ENCODE measurements around the gene SUPT16H. TPM values are rescaled to one million over a fixed set of nuclear protein-coding genes. Genes with fewer than 3 reads are reported as not detected.
A peak's percentile ranks its signal among the peaks of the same experiment; 100 is the strongest.
"Not testable (repeated sequence)": the region's sequence is repeated elsewhere in the genome, so short reads cannot be mapped to it uniquely, and the experiment has no call there.

SUPT16H gene
- total and polyA plus RNA-seq, 9 donors, result 41.3 to 75.6 (median 64.2) TPM

GRCh38 chr14:21308132-21308478 lies 75.7 kb downstream of the SUPT16H start:
- Histone ChIP-seq H3K27ac (no peak overlapping the region), H3K36me3 (no peaks in the 10 kb centered on the region), H3K9me3 (no peaks in the 10 kb centered on the region), H3K27me3 (no peaks in the 10 kb centered on the region), H3K4me1 (ENCODE audit: insufficient read depth) (no peaks in the 10 kb centered on the region), H3K4me3 (peak overlapping the region; percentile 2)
- TF ChIP-seq POLR2A (IDR thresholded peaks at IDR 0.05) (no peak), CTCF (IDR thresholded peaks at IDR 0.05) (no peak), EP300 (IDR thresholded peaks at IDR 0.05) (no peak)
- intact Hi-C loops (cut with DNase I), result no loop called here
- DNase-seq, result no peak

DNA sequence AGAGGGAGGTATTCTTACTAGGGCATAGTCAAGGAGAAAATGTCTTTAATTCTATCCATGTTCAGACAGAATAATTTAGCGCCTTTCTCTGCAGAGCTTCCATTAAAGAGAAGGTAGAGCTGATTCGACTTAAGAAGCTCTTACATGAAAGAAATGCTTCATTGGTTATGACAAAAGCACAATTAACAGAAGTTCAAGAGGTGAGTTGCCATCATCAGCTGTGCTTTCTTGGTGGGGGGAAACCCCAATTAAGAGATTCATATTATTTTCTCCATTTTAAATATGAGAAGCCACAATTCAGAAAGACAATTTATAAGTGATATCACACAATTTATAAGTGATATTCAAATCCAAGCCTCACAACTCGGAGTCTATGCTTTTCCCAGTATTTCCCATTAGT lies 76.2 kb downstream of the SUPT16H start:
- WGBS, 3 donors, result 79 to 84% (median 79%) methylated on average over 3 of the region's 3 CpGs
- H3K27ac ChIP-seq, result no peak overlapping the region
- intact Hi-C loops (cut with DNase I), result no loop called here

GRCh38 chr14:21302836-21303140 lies 81.0 kb downstream of the SUPT16H start:
- H3K9me3 ChIP-seq; H3K4me3 ChIP-seq; intact Hi-C loops (cut with DNase I); H3K4me1 ChIP-seq (ENCODE audit: insufficient read depth); H3K27me3 ChIP-seq; H3K27ac ChIP-seq; DNase-seq; H3K36me3 ChIP-seq: not testable (repeated sequence)
- WGBS, 3 donors, result 84 to 90% (median 87%) methylated on average over 2 of the region's 2 CpGs

More for the DNA sequence above, 76.2 kb downstream of the SUPT16H start:
- no peak overlapping the region for H3K4me3 ChIP-seq
- H3K9me3 ChIP-seq, result no peaks in the 10 kb centered on the region
- no peaks in the 10 kb centered on the region for H3K4me1 ChIP-seq (ENCODE audit: insufficient read depth)
- H3K27me3 ChIP-seq, result no peaks in the 10 kb centered on the region
- H3K36me3 ChIP-seq, result no peaks in the 10 kb centered on the region
- no peak for DNase-seq
- TF ChIP-seq EP300 (IDR thresholded peaks at IDR 0.05) (no peak), POLR2A (IDR thresholded peaks at IDR 0.05) (no peak)

DNA sequence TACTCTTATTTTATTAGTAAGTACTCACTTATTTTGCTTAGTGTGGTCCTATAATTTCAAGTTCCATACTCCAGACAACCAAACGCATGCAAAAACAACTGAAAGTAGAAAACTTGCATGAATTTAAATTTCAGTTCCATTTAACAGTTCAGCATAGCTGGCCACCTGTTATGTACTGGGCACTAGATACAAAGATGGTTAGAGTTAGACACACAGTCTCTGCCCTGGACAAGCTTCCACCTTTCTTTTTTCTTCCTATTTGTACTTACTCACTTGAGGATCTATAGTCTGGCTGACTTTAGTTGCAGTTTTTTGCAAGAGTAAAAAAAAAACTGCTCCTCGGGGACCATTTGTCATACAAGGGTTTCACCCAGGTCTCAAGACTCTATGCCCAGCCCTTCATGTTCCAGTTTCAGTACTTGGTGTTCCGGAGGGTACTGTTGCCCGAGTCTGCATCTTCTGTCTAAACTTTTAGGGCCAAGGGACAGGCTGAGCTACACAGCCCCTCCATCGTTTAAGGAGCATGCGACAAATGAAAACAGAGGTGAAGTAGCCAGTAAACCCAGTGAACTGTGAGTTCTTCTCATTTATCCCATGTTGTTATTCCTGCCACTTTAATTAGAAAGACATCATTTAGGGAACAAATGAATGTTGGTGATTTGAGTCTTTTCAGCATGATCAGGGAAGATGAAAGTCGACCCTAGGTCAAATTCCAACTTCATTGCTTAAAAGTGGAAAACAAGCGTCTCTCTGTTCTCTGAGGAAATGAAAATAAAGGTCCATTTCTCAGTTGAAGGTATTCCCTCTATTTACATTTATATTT lies 81.6 kb downstream of the SUPT16H start:
- TF ChIP-seq EP300 (IDR thresholded peaks at IDR 0.05), result no peak
- no peak for TF ChIP-seq CTCF (IDR thresholded peaks at IDR 0.05)
- TF ChIP-seq POLR2A (IDR thresholded peaks at IDR 0.05), result no peak
- no peaks in the 10 kb centered on the region for H3K27me3 ChIP-seq
- intact Hi-C loops (cut with DNase I), result no loop called here
- H3K27ac ChIP-seq, result no peak overlapping the region
- no peak overlapping the region for H3K4me3 ChIP-seq
- no peaks in the 10 kb centered on the region for H3K36me3 ChIP-seq
- H3K4me1 ChIP-seq (ENCODE audit: insufficient read depth), result no peaks in the 10 kb centered on the region
- DNase-seq, result no peak
- H3K9me3 ChIP-seq, result no peaks in the 10 kb centered on the region
- 72 to 79% (median 73%) methylated on average over 8 of the region's 8 CpGs for WGBS, 3 donors

Small RNA genes within 50 kb of the gene (small RNA-seq; reads per million reads assigned to genes)
- gene RN7SL650P (not detected), gene SNORD8 (6,527 reads per million, percentile 99 among the genes with 10 or more reads in this experiment), gene SNORD9 (17.4 reads per million, percentile 86 among the genes with 10 or more reads in this experiment)

Other genes starting within 250 kb of the SUPT16H start
- gene OR5AU1, start 228.0 kb downstream of the SUPT16H start, total RNA-seq, result not detected
- not detected for gene OR5AU1, start 228.0 kb downstream of the SUPT16H start, polyA plus RNA-seq
- 100 to 1,000 TPM; 427 to 633 (median 479) TPM for gene HNRNPC, start 114.6 kb downstream of the SUPT16H start, total RNA-seq
- 100 to 1,000 TPM; 626 to 913 TPM for gene HNRNPC, start 114.6 kb downstream of the SUPT16H start, polyA plus RNA-seq
- gene RPGRIP1, start 103.9 kb downstream of the SUPT16H start, total RNA-seq, result under 1 TPM in 2 of 7 donors, not detected in 5; 0.34 to 0.42 TPM
- under 1 TPM; 0.15 to 0.28 TPM for gene RPGRIP1, start 103.9 kb downstream of the SUPT16H start, polyA plus RNA-seq
- gene CHD8, start 72.1 kb upstream of the SUPT16H start, total RNA-seq, result 10 to 100 TPM; 36.0 to 79.3 (median 66.9) TPM
- 10 to 100 TPM; 27.1 to 56.6 TPM for gene CHD8, start 72.1 kb upstream of the SUPT16H start, polyA plus RNA-seq
- gene RAB2B, start 92.9 kb upstream of the SUPT16H start, total RNA-seq, result 10 to 100 TPM; 18.4 to 28.7 (median 25.0) TPM
- 10 to 100 TPM; 15.8 to 53.7 TPM for gene RAB2B, start 92.9 kb upstream of the SUPT16H start, polyA plus RNA-seq
- 10 to 100 TPM; 22.7 to 75.3 (median 64.4) TPM for gene TOX4, start 93.2 kb upstream of the SUPT16H start, total RNA-seq
- 10 to 100 TPM; 21.8 to 73.8 TPM for gene TOX4, start 93.2 kb upstream of the SUPT16H start, polyA plus RNA-seq
- 10 to 100 TPM; 40.4 to 61.5 (median 44.7) TPM for gene METTL3, start 127.3 kb upstream of the SUPT16H start, total RNA-seq
- gene METTL3, start 127.3 kb upstream of the SUPT16H start, polyA plus RNA-seq, result 10 to 100 TPM; 36.3 to 37.0 TPM
- 10 to 100 TPM; 11.9 to 38.8 (median 22.8) TPM for gene SALL2, start 142.3 kb upstream of the SUPT16H start, total RNA-seq
- gene SALL2, start 142.3 kb upstream of the SUPT16H start, polyA plus RNA-seq, result 10 to 100 TPM; 25.9 to 32.7 TPM
- not detected for gene OR10G3, start 196.1 kb upstream of the SUPT16H start, total RNA-seq
- gene OR10G3, start 196.1 kb upstream of the SUPT16H start, polyA plus RNA-seq, result not detected

All from ovary (tissue), 9 donors.